OCI-LY7 (cell line): ENCODE results near the gene TP53I11. TPM values are rescaled to one million over a fixed set of nuclear protein-coding genes. Genes with fewer than 3 reads are reported as not detected.

Source experiments
- BruUV-seq: library from RNA; stranded (reverse); fragments of 400-500 nt; replicated peaks from 2 replicates; lab custom pipeline; 2021; lab: Mats Ljungman, UMichigan
- CTCF ChIA-PET: fragments of 300-600 bp; sonication (Branson Sonifier 250); formaldehyde crosslinking; loops from one replicate; lab custom pipeline; 2022; ENCODE audit warnings: antibody characterized with exemption; ENCODE audit not compliant: unreplicated experiment; lab: Charles Lee
- POLR2A ChIA-PET: fragments of 300-600 bp; sonication (Branson Sonifier 250); formaldehyde crosslinking; loops from one replicate; lab custom pipeline; 2022; ENCODE audit warnings: antibody characterized with exemption; lab: Charles Lee
- DNase-seq: peaks from one replicate; pipeline ENCODE4 v3.0.0-alpha.2; 2015; ENCODE audit warnings: low spot score
- H2AFZ ChIP-seq: fragments of 200-600 bp; sonication (generic), shearing (Covaris generic); 2 replicates; pipeline ENCODE4 v1.6.1; 2014; ENCODE audit warnings: mild to moderate bottlenecking, antibody characterized with exemption, low read length, moderate library complexity
- H3K27ac ChIP-seq: fragments of 200-600 bp; sonication (generic); 2 replicates; pipeline ENCODE4 v1.5.1; 2014; ENCODE audit warnings: mixed run types, low read depth, mild to moderate bottlenecking, moderate library complexity, low read length, inconsistent platforms; ENCODE audit not compliant: poor library complexity, severe bottlenecking
- H3K36me3 ChIP-seq: fragments of 200-600 bp; sonication (generic); 2 replicates; pipeline ENCODE4 v1.6.1; 2014; ENCODE audit warnings: mild to moderate bottlenecking, antibody characterized with exemption, low read length, moderate library complexity, mixed read lengths; ENCODE audit not compliant: insufficient read depth
- H3K4me1 ChIP-seq: fragments of 200-600 bp; sonication (generic); 2 replicates; pipeline ENCODE4 v1.5.1; 2014; ENCODE audit warnings: mild to moderate bottlenecking, low read length; ENCODE audit not compliant: insufficient read depth, poor library complexity, severe bottlenecking
- H3K4me2 ChIP-seq: fragments of 200-600 bp; sonication (generic); 2 replicates; pipeline ENCODE4 v1.6.1; 2014; ENCODE audit warnings: mild to moderate bottlenecking, low read length
- H3K4me3 ChIP-seq: fragments of 200-600 bp; sonication (generic); 2 replicates; pipeline ENCODE4 v1.5.1; 2014; ENCODE audit warnings: mild to moderate bottlenecking, low read depth, low read length; ENCODE audit not compliant: poor library complexity, severe bottlenecking
- H3K79me2 ChIP-seq: fragments of 200-600 bp; sonication (generic); 2 replicates; pipeline ENCODE4 v1.6.1; 2016; ENCODE audit warnings: low read depth, mild to moderate bottlenecking, low read length, moderate library complexity, mixed read lengths; ENCODE audit not compliant: insufficient read depth
- H3K9me2 ChIP-seq: fragments of 200-600 bp; sonication (generic); 2 replicates; pipeline ENCODE4 v1.6.1; 2016; ENCODE audit warnings: mild to moderate bottlenecking, low read length, mixed read lengths; ENCODE audit not compliant: insufficient read depth
- H3K9me3 ChIP-seq: fragments of 200-600 bp; sonication (generic); 2 replicates; pipeline ENCODE4 v1.6.1; 2014; ENCODE audit warnings: mild to moderate bottlenecking, mixed run types, low read length, mixed read lengths
- H4K20me1 ChIP-seq: fragments of 200-600 bp; sonication (generic); 2 replicates; pipeline ENCODE4 v1.6.1; 2014; ENCODE audit warnings: mild to moderate bottlenecking, antibody characterized with exemption, low read length, moderate library complexity, mixed read lengths; ENCODE audit not compliant: insufficient read depth
- EZH2phosphoT487 ChIP-seq: fragments of 200-600 bp; sonication (generic); IDR thresholded peaks from 2 replicates; pipeline ENCODE4 v1.6.1; 2018; ENCODE audit warnings: low read depth, borderline replicate concordance, mild to moderate bottlenecking, mixed run types, antibody characterized with exemption, low read length, moderate library complexity, mixed read lengths
- intact Hi-C: fragments of 100-400 bp; cut with micrococcal nuclease; formaldehyde crosslinking; loops from one replicate; pipeline ENCODE4 v1.10.0; 2022; ENCODE audit not compliant: unreplicated experiment
- total RNA-seq, 2 experiments: library from RNA; depleted of rRNA in 1 of 2; stranded (reverse); fragments of >200 nt in 1 of 2; shearing (Covaris generic) in 1 of 2; gene quantifications; 2 replicates each; pipeline ENCODE4 v1.2.3, GENCODE V29; 2014 to 2022
- TF ChIP-seq, protein P1 (sequence below): fragments of 200-600 bp; sonication (generic); conservative IDR thresholded peaks from 2 replicates; pipeline ENCODE4 v1.5.1; 2014; ENCODE audit warnings: mild to moderate bottlenecking, antibody characterized with exemption, low read length, moderate library complexity, mixed read lengths

Gene TP53I11
- total RNA-seq, 2 experiments from 2014 or later: 0.25 to 0.51 TPM

DNA sequence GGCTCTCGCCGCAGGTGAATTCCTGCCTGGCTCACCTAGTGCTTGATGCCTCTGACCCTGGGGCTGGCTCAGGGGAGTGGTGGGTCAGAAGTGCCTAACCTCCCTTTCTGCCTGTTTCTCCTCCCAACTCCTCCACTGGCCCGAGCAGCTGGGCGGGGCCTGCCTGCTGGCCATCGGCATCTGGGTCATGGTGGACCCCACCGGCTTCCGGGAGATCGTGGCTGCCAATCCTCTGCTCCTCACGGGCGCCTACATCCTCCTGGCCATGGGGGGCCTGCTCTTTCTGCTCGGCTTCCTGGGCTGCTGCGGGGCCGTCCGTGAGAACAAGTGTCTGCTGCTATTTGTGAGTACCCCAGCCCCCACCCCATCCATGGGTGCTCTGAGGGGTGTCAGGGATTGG is 41.1 kb downstream of the TP53I11 start:
- no peaks in the 10 kb centered on the region for H3K9me2 ChIP-seq
- H3K4me1 ChIP-seq: no peaks in the 10 kb centered on the region
- H3K27ac ChIP-seq: no peak overlapping the region
- ChIA-PET CTCF (no interaction called here), POLR2A (no interaction called here)
- H2AFZ ChIP-seq: no peak overlapping the region
- no peak for DNase-seq
- no peaks in the 10 kb centered on the region for H3K36me3 ChIP-seq
- H3K4me3 ChIP-seq: no peak overlapping the region
- H3K79me2 ChIP-seq: no peaks in the 10 kb centered on the region
- H4K20me1 ChIP-seq: no peaks in the 10 kb centered on the region
- H3K9me3 ChIP-seq: no peaks in the 10 kb centered on the region
- TF ChIP-seq, protein P1, sequence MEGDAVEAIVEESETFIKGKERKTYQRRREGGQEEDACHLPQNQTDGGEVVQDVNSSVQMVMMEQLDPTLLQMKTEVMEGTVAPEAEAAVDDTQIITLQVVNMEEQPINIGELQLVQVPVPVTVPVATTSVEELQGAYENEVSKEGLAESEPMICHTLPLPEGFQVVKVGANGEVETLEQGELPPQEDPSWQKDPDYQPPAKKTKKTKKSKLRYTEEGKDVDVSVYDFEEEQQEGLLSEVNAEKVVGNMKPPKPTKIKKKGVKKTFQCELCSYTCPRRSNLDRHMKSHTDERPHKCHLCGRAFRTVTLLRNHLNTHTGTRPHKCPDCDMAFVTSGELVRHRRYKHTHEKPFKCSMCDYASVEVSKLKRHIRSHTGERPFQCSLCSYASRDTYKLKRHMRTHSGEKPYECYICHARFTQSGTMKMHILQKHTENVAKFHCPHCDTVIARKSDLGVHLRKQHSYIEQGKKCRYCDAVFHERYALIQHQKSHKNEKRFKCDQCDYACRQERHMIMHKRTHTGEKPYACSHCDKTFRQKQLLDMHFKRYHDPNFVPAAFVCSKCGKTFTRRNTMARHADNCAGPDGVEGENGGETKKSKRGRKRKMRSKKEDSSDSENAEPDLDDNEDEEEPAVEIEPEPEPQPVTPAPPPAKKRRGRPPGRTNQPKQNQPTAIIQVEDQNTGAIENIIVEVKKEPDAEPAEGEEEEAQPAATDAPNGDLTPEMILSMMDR: no peak
- TF ChIP-seq EZH2phosphoT487: no peak
- intact Hi-C loops: loop anchor here (10.0 kb wide), 1 partner anchor 805 kb away; no protein-coding TSS in a partner anchor
- BruUV-seq: no TSS peak
- H3K4me2 ChIP-seq: no peak overlapping the region

DNA sequence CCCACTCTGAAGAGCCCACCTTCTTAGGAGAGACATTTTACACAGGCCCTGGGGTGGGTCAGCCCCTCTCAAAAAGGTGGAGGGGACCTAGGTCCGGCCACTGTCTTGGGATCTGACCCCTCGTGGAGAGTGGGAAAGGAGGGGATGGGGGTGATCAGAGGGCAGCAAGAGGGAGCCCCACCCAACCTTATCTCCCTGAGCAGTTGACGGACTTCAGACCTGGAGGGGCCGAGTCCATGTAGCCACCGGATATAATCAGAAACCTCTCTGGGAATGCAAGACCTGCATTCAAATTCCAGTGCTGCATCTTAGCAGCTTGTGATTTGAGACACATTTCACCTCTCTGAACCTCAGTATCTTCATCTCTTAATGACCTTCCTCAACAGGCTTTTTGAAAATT is 44.0 kb downstream of the TP53I11 start:
- intact Hi-C loops: loop anchor here (10.0 kb wide), 1 partner anchor 802 kb away; no protein-coding TSS in a partner anchor
- TF ChIP-seq, protein P1: no peak
- no peak for TF ChIP-seq EZH2phosphoT487
- no peaks in the 10 kb centered on the region for H3K79me2 ChIP-seq
- no peaks in the 10 kb centered on the region for H3K9me2 ChIP-seq
- no peak overlapping the region for H3K4me3 ChIP-seq
- H3K4me1 ChIP-seq: no peaks in the 10 kb centered on the region
- no peak overlapping the region for H2AFZ ChIP-seq
- H3K4me2 ChIP-seq: no peak overlapping the region
- H4K20me1 ChIP-seq: no peaks in the 10 kb centered on the region
- no peaks in the 10 kb centered on the region for H3K36me3 ChIP-seq
- ChIA-PET CTCF (no interaction called here), POLR2A (no interaction called here)
- no peak overlapping the region for H3K27ac ChIP-seq
- no TSS peak for BruUV-seq
- no peak for DNase-seq
- no peaks in the 10 kb centered on the region for H3K9me3 ChIP-seq

DNA sequence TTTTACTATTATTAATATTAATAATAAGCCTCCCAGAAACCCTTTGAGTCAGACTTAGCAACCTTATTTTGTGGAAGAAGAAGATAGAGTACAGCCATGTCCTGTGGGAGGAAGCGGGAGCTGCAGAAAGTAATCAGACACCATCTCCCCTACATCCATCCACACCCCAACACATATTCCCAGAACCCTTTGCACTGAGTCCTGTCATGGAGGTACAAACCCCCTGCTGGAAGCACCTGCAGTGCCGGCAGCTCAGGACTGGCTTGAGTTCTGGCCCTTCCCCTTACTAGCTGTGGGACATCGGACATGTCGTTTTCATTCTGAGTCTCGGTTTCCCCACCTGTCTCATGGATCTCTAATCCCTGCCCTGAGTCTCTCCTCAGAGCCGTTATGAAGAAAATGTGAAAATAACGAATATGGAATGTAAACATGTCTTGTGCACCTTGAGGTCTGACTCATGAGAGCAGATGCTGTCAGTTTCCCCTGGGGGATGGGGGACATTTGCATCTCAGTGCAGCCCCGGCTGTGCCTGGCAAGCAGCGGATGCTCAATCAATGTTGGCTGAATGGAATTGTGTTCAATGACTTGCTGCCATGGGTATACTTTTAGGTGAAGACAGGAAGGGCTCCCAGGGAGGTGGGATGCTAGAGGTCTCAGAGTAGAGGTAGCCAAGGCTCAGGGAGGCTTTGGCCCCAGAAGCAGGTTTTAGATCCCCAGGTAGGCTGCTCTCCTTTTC is 45.4 kb downstream of the TP53I11 start:
- no peak overlapping the region for H2AFZ ChIP-seq
- ChIA-PET POLR2A (interaction anchor here (0.6 kb wide), 1 partner anchor 108 kb away, joined by 3 read pairs; no protein-coding TSS in a partner anchor), CTCF (no interaction called here)
- no peak overlapping the region for H3K4me2 ChIP-seq
- no peaks in the 10 kb centered on the region for H3K9me2 ChIP-seq
- no peak overlapping the region for H3K27ac ChIP-seq
- intact Hi-C loops: loop anchor here (10.0 kb wide), 1 partner anchor 800 kb away; no protein-coding TSS in a partner anchor
- no TSS peak for BruUV-seq
- no peaks in the 10 kb centered on the region for H4K20me1 ChIP-seq
- H3K9me3 ChIP-seq: no peaks in the 10 kb centered on the region
- H3K36me3 ChIP-seq: no peaks in the 10 kb centered on the region
- no peak overlapping the region for H3K4me3 ChIP-seq
- H3K4me1 ChIP-seq: no peaks in the 10 kb centered on the region
- H3K79me2 ChIP-seq: no peaks in the 10 kb centered on the region
- no peak for TF ChIP-seq EZH2phosphoT487
- TF ChIP-seq, protein P1: no peak
- peak; percentile 40 for DNase-seq
